HG03469 (cell line): ENCODE measurements around the gene CSTF1.
"Not testable (repeated sequence)": the region's sequence is repeated elsewhere in the genome, so short reads cannot be mapped to it uniquely, and the experiment has no call there.

Experiments used
- ATAC-seq: cut with Tn5 transposase; IDR thresholded peaks from one replicate; pipeline ENCODE4 v1.9.1; 2021; ENCODE audit warnings: mild to moderate bottlenecking, moderate library complexity, moderate number of reproducible peaks; ENCODE audit not compliant: unreplicated experiment

CSTF1 gene

DNA sequence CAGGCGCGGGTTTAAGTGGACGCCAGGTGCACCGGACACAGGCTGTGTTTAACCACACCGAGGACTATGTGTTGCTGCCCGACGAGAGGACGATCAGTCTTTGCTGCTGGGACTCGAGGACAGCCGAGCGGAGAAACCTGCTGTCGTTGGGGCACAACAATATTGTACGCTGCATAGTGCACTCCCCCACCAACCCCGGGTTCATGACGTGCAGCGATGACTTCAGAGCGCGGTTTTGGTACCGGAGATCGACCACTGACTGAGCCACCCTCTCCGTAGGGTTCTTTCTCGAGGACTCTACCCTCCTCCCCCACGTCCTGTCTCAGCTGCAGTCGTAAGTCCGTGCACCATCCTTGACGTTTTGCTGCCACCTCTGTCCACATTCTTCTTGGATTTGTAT, 11.0 kb downstream of the CSTF1 start:
- ATAC-seq = no peak

DNA sequence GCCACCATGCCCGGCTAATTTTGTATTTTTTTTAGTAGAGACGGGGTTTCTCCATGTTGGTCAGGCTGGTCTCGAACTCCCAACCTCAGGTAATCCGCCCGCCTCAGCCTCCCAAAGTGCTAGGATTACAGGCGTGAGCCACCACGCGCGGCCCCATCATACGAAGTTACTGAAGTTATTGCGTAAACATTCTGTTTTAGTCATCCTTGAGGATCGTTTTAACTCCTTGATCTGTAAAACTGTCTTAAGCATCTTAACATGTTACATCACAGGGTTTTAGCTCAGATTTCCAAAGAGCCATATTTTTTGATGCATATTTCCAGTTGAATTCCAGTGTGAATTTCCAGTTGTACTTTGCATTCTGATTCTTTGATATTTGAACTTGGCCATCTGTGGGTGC, 12.9 kb downstream of the CSTF1 start:
- ATAC-seq = not testable (repeated sequence)

DNA sequence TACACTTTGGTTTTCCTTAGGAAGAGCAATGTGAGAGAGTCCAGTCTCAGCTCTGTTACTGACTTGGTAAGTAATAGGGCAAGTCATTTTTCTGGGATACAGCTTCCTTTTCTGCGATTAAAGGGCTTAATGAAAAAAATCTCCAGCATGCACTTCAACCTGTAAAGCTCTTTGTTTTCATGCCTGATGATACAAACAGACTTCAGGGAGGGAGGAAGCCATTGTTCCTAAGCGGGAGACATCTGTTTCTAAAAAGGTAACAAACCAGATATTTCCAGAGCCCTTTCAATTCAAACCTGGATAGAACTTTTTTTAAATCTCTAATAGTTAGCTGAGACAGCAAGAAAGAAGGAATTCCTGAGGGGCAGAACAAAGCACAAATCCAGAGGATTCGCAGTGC, 14.5 kb downstream of the CSTF1 start:
- no peak for ATAC-seq

DNA sequence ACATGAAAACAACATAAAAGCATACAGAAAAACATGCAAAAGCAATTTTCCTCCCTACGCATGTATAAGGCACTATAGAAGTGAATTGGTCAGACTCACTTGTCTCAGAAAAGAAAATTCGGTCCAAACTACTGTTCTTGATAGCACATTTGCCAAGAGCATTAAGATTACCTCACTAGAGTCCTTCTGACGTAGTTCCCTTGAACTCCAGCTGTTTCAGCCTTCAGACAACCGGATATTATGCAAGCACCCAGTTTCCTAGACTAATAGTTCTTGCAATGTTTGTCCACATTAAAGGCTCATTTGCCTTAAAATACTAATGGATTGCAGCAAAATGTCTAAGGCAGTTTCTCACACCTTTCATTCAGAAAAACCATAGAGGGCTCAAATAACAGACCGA, 17.1 kb downstream of the CSTF1 start:
- ATAC-seq = no peak

DNA sequence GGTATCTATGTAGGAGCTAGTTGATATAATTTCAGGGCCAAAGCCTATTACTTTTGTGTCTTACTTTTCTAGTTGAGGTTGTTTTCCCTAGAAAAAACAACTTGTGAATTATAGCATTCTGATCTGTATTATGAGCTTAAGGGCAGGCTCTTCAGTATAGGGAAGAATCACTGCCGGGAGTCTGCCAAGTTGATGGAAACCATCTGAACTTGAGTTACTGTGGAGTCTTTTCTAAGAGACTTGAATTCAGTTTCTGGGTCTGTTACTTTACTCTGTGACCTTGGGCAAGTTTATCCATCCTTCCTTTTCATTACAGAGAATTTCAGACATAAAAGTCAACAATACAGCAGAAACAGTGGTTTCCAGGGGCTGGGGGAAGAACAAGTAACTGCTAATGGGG, 17.5 kb downstream of the CSTF1 start:
- ATAC-seq = no peak

DNA sequence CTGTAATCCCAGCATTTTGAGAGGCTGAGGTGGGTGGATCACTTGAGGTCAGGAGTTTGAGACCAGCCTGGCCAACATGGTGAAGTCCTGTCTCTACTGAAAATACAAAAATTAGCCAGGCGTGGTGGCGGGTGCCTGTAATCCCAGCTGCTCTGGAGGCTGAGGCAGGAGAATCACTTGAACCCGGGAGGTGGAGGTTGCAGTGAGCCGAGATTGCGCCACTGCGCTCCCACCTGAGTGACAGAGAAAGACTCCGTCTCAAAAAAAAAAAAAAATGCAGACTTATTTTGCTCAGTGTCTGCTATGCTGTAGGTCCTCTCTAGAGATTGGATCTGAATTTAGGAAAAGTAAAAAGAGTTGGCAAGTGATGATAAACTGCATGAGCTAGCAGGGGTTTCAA, 18.8 kb downstream of the CSTF1 start:
- not testable (repeated sequence) for ATAC-seq

DNA sequence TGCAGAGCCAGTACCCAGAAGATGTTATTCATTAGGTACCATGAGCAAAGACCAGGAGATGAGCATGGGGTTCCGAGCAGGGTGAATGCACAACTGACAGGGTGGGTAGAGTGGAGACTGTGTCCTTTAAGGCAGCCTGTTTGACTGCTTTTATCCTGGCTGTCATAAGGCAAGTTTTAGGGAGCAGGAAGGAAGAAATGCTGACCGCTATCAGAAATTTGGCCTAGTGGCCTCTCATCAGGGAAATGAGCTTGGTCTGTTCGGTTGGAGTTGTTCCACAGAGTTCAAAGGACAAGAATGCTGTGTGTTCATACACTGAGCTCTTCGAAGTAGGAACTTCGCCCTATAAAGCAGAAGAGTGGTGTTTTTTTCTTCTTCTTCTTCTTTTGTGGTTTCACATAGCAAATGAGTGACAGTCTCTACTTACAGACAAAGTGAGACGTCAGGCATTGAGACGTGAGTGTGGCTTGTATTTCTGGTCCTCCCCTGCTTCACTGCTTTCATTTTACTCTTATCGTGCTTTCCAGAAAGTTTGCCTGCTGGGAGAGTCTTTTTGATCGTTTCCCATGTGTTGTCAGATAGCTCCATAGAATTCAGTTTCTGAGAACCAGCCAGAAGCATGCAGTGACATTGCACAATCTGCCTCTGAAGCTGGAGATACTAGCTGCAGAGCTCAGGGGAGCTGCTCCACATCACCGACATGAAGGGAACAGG, 19.5 kb downstream of the CSTF1 start, which contains the start of gene CASS4:
TSS of gene CASS4 (plus strand) at position 502 of the 714 bp plus-strand sequence. CDS start at position 701, 199 bp downstream.
- ATAC-seq = no peak

DNA sequence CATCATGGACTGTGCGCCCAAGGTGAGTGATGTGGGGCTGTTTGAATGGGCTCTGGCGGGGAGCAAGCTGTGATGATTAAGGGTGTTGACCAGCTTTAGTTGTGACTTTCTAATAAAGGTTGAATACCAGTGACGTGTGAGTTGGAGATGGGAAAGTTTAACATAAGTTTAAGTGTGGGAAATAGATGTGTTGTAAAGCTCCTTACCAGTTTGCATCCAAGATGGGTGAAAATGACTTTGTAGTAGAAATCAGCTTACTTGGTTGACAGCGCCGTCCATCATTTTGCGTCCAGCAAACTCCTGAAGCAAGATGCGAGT, 20.0 kb downstream of the CSTF1 start:
- no peak for ATAC-seq

DNA sequence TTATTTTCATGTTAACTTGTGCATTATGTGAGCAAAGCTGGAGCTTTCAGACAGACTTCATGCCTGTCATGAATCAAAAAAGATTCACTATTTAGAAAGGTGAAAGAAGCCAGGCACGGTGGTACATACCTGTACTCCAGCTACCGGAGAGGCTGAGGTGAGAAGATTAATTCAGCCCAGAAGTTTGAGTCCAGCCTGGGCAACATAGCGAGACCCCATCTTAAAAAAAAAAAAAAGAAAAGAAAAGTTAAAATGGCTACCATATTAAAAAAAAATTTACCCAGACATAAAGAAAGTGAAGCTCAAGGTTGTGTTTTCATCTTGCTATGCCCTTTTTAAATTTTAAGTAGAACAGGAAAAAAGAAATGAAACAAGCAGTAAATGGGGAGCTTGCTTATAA, 20.5 kb downstream of the CSTF1 start:
- ATAC-seq = no peak

DNA sequence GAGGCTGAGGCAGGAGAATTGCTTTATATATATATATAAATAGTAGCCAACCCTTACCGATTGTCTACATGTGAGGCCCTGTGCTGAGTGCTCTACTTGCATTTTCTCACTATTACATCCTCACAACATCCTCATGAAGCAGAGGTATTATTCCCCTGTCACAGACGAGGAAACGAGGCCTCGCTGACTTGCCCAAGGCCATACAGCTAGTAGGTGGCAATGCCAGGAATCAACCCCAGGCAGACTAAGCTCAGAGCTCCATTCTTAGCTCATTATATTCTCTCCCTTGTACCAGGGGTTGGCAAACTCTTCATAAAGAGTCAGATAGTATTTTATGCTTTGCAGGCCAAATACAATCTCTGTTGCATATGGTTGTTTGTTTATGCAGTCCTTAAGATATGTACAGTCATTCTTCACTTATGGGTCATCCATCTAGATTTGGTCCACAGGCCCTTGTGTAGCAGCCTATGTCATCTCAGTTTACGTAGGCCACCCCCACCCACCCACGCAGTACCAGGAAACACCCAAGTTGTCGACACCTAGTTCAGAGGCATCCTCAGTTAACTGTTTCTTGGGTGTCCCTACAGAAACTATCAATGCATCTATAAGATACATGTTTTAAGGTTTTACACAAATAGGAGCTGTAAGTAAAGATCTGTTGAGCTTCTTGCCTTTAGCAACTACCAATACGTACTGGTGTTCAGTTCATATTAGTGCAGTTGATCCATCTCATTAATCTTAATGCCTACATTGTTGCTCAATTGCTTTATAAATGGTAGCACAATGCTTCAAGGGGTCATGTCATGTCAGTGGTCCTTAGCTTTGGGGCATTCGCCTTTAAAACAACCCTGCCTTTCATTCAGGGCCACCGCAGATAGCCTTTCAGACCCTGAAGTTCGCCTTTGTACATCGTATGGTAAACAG, 22.7 kb downstream of the CSTF1 start:
- no peak for ATAC-seq

DNA sequence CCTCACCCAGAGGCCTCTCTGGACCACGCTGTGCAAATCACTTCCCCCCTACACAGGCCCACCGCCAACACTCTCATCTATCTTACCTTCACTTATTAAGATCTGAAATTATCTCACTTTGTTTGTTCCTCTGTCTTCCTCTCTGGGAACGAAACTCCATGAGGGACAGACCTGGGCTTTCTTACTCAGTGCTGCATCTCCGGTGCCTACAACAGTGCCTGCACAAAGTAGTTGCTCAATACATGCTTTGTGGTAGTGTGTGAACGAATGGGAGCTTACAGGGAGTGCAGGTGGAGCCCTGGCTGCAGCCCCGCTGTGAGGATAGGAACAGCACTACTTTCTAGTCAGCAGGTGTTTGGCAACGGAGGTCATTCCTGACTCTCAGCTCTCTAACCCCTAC, 25.0 kb downstream of the CSTF1 start:
- no peak for ATAC-seq

DNA sequence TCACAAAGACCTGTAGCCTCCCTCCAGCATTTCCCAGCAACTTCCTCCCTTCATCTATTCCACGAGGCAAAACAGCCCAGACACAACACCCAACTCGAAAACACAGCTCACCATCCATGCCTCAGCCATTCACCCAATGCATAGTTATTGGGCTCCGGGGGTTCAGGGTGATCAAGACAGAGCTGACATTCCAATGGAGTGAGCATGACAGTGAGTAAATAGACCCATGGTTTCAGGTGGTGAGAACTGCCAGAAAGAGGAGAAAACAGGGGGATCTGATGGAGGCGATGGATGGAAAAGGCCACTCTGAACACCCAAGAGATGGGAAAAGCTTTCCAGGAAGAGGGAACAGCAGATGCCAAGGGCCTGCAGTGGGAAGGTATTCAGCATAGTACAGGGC, 25.5 kb downstream of the CSTF1 start:
- ATAC-seq = no peak

DNA sequence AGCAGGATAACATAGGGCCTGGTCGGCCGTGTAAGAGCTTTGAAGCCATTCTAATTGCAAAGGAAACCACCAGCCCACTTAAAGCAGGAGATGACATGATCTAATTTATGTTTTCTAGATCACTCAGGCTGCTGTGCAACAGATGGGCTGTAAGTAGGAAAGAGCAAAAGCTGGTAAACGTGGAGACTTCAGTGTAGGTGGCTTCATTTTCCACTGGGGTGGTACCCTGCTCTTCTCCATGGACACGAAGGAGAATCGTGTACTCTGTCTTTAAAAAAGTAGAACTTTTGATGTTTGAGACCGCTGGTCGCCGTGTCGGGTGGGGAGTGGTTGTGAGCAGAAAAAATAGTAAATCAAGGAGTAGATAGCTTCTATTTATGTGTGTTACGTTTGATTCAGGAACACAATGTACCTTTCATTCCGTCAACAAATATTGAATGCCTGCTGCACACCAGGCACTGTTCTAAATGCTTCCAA, 26.0 kb downstream of the CSTF1 start:
- no peak for ATAC-seq

DNA sequence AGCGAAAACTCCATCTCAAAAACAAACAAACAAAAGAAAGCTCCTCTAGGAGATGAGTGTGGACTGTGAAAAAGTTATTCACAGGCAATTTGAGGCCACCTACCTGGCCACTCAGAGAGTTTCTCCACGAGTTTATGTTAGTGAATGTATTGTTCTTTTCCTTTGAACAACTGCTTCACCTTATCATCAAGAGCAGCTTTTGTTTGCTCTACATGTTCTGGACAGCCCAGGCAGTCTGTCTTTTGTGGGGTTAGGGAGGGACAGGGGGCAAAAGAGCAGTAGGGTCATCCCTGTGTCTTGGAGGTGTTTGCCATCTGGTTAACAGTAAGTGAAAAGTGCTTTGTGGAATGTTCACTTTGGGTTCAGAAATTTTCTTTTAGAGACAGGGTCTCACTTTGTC, 27.6 kb downstream of the CSTF1 start:
- no peak for ATAC-seq

DNA sequence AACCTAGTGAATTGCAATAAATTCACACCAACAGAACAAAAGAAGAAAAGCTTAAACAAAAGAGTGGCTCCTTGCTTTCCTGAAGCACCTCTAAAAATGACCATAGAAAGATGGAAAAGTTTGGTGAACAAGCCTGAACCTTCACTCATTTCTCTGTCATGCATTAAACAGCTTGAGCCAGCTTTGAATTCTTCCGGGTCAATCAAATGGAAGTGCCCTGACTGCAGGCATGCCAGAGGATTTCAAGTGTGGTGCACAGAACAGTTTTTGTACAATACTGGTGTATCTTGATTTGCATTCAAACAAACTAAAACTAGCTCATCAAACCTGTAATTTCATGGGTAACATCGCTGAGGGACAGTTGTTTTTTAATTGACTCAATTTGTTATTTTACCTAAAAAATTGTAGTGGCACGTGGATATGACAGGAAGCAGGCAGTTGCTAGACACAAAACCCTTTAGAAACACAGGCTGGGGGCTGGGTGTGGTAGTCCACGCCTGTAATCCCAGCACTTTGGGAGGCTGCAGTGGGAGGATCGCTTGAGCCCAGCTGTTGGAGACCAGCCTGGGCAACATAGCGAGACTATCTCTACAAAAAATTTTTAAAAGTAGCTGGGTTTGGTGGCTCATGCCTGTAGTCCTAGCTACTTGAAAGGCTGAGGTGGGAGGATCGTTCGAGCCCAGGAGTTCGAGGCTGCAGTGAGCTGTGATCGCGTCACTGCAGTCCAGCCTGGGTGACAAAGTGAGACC, 28.7 kb downstream of the CSTF1 start:
- no peak for ATAC-seq

DNA sequence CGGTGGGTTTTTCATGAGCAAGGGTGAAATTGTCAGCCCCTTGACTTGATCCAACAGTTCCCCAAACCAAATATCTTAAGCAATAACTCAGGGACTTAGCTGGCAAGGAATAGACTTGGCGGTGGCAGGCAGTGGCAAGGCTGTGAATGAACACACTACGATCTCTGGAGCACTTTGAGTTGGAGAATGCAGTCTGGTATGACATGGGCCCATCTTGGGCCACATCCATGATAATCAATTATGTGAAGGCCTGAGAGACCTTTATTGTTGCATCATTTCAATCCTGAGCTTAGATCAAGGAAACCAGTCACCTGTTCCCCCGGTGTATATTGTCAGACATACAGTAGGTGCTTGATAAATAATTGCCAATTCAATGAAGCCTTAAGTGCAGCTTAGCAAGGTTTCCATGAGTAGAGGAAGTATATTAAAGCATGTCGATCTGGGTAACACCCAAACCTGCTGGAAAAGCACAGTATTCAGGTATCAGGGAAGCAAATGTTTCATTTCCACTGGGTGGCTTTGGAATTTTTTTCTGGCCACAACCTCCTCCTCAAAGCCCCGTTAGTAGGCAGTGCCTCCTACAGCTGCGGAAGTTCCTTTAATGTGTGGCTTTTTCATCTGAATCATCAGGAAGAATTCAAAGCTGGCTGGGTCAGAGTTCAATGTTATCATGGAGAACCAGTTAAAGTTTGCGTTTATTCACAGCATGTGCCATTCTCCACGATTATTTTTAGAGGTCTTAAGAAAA, 29.8 kb downstream of the CSTF1 start:
- ATAC-seq = no peak

DNA sequence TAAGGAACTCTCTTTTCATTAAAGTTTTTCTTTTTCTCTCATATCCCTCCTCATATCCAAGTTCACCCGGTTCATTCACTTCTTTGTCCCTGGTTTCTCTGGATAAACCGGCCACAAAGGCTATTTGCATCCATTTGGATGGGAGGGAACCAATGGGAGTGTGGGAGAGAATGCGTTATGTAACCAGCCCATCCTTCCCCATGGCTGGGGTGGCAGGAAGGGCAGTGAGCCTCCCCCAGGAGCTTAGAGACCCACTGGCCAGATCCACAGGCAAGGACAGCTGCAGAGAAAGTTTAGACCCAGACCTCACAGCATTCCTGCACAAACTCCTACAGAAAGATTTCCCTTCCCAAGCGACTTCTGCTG, 30.4 kb downstream of the CSTF1 start:
- ATAC-seq = no peak

DNA sequence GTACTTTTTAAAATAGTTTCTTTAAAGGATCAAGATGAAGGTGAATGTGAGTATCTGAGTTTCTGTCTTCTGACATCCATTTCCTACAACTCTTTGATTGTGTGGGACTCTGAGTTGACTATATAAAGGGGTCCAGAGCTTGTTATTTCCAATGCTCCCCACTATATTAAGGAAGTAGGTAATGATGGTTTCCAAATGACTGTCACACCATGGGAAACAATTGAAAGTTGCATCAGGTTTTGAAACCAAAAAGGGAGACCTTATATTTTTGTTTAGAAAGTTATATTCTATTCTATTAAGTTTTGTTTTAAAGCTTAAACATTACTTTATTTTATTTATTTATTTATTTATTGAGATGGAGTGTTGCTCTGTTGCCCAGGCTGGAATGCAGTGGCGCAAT, 30.8 kb downstream of the CSTF1 start:
- ATAC-seq = no peak

DNA sequence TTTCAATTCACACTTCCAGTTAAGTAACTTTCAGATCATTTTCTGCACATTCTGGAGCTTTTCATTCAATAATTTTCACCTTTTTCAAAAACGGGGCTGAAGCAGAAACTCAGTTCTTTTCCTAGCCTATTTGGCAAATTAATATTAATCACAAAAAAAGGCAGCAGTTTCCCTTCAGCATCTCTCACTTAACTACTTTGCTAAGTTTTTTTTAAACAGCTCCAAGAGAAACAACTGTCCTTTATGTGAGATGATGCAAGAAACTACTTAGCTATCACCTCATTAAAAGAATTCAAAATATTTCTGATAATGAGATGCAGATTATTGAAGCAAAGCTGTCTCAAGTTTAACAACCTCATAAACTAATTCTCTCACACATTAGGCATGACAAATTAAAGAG, 31.4 kb downstream of the CSTF1 start:
- no peak for ATAC-seq

DNA sequence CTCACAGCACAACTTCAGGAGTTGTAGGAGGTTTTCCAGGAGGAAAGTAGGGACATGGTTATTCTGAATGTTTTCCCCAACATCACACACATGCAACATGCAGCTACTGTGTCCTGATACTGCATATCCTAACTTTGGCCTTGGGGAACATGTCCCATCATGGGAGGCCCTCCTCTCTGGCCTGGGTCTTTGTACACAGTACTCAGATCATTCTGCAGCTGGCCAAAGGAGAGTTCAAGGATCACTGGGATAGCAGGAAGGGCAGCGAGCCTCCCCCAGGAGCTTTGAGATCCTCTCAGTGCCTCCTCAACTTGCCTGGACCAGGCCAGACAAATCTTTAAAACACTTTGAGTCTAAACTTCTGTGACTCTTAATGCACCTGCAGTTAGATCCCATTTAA, 32.5 kb downstream of the CSTF1 start:
- ATAC-seq = no peak

DNA sequence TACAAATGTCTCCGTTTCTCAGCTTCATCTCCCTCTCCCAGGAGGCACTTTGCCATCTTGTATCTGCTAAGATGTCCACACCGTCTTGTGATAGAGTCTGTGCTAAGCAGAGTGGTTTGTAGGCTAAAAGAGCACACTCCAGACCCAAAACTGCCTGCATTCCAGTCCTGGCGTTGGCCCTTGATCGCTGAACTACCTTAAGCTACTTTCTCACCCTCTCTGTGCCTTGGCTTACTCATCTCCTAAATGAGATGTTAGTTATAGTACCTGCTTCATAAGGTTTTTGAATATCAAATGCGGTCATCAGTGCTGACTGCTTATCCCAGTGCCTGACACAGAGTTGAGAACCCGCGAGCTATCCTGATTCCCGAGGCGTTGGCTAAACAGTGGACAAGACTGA, 33.6 kb downstream of the CSTF1 start:
- no peak for ATAC-seq
